Measurements from ENCODE around the gene PCSK4. TPM values are rescaled to one million over a fixed set of nuclear protein-coding genes. Genes with fewer than 3 reads are reported as not detected.
"Not testable (repeated sequence)": the region's sequence is repeated elsewhere in the genome, so short reads cannot be mapped to it uniquely, and the experiment has no call there.

PCSK4 gene
- total and polyA plus RNA-seq, 9 donors: 0.83 to 9.4 (median 1.9) TPM; not detected in 1

DNA sequence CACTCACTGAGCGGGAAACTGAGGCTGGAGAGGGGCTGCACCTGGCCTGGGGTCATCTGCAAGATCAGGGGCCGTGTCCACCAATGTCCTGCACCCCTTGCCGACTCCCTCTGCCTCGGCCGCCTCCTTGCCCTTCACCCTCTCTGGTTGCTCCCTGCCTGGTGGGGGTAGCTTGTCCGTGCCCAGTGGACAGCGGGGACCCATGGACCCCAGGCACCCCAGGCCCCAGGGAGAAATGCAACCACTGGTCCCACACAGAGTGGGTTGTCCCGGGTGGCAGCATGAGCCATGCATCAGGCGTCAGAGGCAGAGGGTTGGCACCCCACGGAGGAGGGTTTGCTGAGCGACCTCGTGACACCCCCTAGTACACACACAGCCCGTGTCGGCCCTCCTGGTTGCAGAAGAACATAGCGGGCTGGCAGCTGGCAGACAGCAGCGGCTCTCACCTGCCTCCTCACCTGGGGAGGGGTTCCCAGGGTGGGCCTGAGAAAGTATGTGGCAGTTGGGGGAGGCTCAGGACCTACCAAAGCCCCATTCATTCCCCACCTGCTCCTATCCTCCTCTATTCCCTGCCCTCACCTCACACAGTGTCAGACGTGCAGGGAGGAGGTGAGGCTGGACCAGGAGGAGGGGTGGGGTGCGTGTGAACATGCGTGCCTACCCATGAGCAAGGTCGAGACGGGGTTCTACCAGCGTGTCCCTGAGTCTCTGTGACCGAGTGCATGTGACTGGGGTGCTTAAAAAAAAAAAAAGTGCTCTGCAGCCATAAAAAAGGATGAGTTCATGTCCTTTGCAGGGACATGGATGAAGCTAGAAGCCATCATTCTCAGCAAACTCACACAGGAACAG is 14.0 kb upstream of the PCSK4 start:
- Histone ChIP-seq H3K27me3 (peaks cover 3% of the 10 kb centered on the region), H3K9me3 (no peaks in the 10 kb centered on the region), H3K27ac (no peak overlapping the region), H3K36me3 (no peaks in the 10 kb centered on the region), H3K4me1 (ENCODE audit: insufficient read depth) (peaks cover 2% of the 10 kb centered on the region), H3K4me3 (no peak overlapping the region)
- no peak for TF ChIP-seq POLR2A (IDR thresholded peaks at IDR 0.05)
- no peak for TF ChIP-seq EP300 (IDR thresholded peaks at IDR 0.05)
- TF ChIP-seq, protein P1, sequence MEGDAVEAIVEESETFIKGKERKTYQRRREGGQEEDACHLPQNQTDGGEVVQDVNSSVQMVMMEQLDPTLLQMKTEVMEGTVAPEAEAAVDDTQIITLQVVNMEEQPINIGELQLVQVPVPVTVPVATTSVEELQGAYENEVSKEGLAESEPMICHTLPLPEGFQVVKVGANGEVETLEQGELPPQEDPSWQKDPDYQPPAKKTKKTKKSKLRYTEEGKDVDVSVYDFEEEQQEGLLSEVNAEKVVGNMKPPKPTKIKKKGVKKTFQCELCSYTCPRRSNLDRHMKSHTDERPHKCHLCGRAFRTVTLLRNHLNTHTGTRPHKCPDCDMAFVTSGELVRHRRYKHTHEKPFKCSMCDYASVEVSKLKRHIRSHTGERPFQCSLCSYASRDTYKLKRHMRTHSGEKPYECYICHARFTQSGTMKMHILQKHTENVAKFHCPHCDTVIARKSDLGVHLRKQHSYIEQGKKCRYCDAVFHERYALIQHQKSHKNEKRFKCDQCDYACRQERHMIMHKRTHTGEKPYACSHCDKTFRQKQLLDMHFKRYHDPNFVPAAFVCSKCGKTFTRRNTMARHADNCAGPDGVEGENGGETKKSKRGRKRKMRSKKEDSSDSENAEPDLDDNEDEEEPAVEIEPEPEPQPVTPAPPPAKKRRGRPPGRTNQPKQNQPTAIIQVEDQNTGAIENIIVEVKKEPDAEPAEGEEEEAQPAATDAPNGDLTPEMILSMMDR (IDR thresholded peaks at IDR 0.05): no peak
- DNase-seq: no peak
- WGBS, 3 donors: 36 to 50% (median 46%) methylated on average over 23 of the region's 23 CpGs
- intact Hi-C loops (cut with DNase I): no loop called here

- DNase-seq: peak in 4 of 5 donors; percentile 34 to 77 (median 57)
- TF ChIP-seq POLR2A (IDR thresholded peaks at IDR 0.05) (no peak), EP300 (IDR thresholded peaks at IDR 0.05) (no peak)
- TF ChIP-seq, protein P1 (IDR thresholded peaks at IDR 0.05): peak; percentile 36 to 67 (median 45)
- H3K9me3 ChIP-seq: no peaks in the 10 kb centered on the region
- peaks cover 3% of the 10 kb centered on the region for H3K27me3 ChIP-seq
- H3K4me1 ChIP-seq (ENCODE audit: insufficient read depth): peaks cover 2% of the 10 kb centered on the region
- H3K4me3 ChIP-seq: no peak overlapping the region
- H3K27ac ChIP-seq: no peak overlapping the region
- no peaks in the 10 kb centered on the region for H3K36me3 ChIP-seq
- intact Hi-C loops (cut with DNase I): no loop called here
- WGBS, 3 donors: 1 to 5% (median 2%) methylated on average over 39 to 49 of the region's 49 CpGs
Observed at GRCh38 chr19:1503089-1503924, 13.2 kb upstream of the PCSK4 start.

- DNase-seq: no peak
- Histone ChIP-seq H3K4me1 (ENCODE audit: insufficient read depth) (peaks cover 2% of the 10 kb centered on the region), H3K4me3 (no peak overlapping the region), H3K9me3 (no peaks in the 10 kb centered on the region), H3K36me3 (no peaks in the 10 kb centered on the region), H3K27me3 (peaks cover 3% of the 10 kb centered on the region), H3K27ac (no peak overlapping the region)
- intact Hi-C loops (cut with DNase I): no loop called here
- no peak for TF ChIP-seq POLR2A (IDR thresholded peaks at IDR 0.05)
- no peak for TF ChIP-seq EP300 (IDR thresholded peaks at IDR 0.05)
- TF ChIP-seq, protein P1 (IDR thresholded peaks at IDR 0.05): no peak
- 44 to 45% (median 44%) methylated on average over 14 of the region's 14 CpGs for WGBS, 3 donors
Observed at GRCh38 chr19:1502433-1503088, 12.4 kb upstream of the PCSK4 start.

DNA sequence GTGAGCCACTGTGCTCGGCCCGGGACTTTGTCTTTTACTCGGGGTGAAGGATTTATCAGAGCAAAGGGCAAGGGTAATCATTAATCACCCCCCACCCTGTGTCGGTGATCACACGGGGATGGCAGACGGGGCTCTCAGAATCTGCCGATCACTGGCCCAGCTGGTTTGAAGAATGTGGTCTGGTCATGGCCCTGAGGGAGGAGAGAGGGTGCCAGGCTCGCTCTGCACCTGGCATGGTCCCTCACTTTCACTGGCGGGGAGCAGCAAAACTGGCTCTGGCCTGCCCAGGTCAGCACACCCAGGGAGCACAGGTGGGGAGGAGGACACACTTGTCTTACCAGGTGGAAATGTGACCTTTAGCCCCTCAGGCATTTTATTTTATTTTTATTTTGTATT is 11.0 kb upstream of the PCSK4 start:
- H3K4me3 ChIP-seq: no peak overlapping the region
- no peak for DNase-seq
- TF ChIP-seq POLR2A (IDR thresholded peaks at IDR 0.05) (no peak), EP300 (IDR thresholded peaks at IDR 0.05) (no peak)
- TF ChIP-seq, protein P1 (IDR thresholded peaks at IDR 0.05): no peak
- H3K9me3 ChIP-seq: no peaks in the 10 kb centered on the region
- H3K4me1 ChIP-seq (ENCODE audit: insufficient read depth): no peaks in the 10 kb centered on the region
- H3K36me3 ChIP-seq: no peaks in the 10 kb centered on the region
- intact Hi-C loops (cut with DNase I): no loop called here
- H3K27ac ChIP-seq: no peak overlapping the region
- WGBS, 3 donors: 56 to 60% (median 56%) methylated on average over 9 of the region's 9 CpGs
- H3K27me3 ChIP-seq: peaks cover 3% of the 10 kb centered on the region

- H3K4me3 ChIP-seq; H3K36me3 ChIP-seq; intact Hi-C loops (cut with DNase I); DNase-seq; H3K9me3 ChIP-seq; H3K4me1 ChIP-seq (ENCODE audit: insufficient read depth); H3K27me3 ChIP-seq; H3K27ac ChIP-seq: not testable (repeated sequence)
- 84% methylated on average over 26 of the region's 34 CpGs; no CpG with 5 or more reads in 2 of the 3 donors for WGBS, 3 donors
Observed at GRCh38 chr19:1499231-1499630, 9.1 kb upstream of the PCSK4 start.
